ENCODE data around the gene CPN2. TPM values are rescaled to one million over a fixed set of nuclear protein-coding genes. Genes with fewer than 3 reads are reported as not detected.

The CPN2 gene
- total RNA-seq, 2 experiments from 2014 or later = not detected

- H3K79me2 ChIP-seq (ENCODE audit: insufficient read depth, low read depth, low read length) = no peaks in the 10 kb centered on the region
- H3K4me3 ChIP-seq (ENCODE audit: low read depth, low read length, poor library complexity, severe bottlenecking) = no peak overlapping the region
- ChIA-PET POLR2A (interaction anchor here (0.5 to 0.6 kb wide), 2 partner anchors 96 to 240 kb away, joined by 3 read pairs; no protein-coding TSS in a partner anchor), CTCF (ENCODE audit: unreplicated experiment) (no interaction called here)
- no peaks in the 10 kb centered on the region for H4K20me1 ChIP-seq (ENCODE audit: insufficient read depth, low read length)
- no peak for DNase-seq (ENCODE audit: low spot score)
- TF ChIP-seq EZH2phosphoT487 (IDR thresholded peaks at IDR 0.05; ENCODE audit: borderline replicate concordance, low read depth, low read length) (no peak), CTCF (conservative IDR thresholded peaks at IDR 0.05; ENCODE audit: low read length) (no peak)
- no peak overlapping the region for H2AFZ ChIP-seq (ENCODE audit: low read length)
- H3K9me3 ChIP-seq (ENCODE audit: low read length) = no peaks in the 10 kb centered on the region
- H3K9me2 ChIP-seq (ENCODE audit: insufficient read depth, low read length) = no peaks in the 10 kb centered on the region
- no peak overlapping the region for H3K27ac ChIP-seq (ENCODE audit: low read depth, low read length, poor library complexity, severe bottlenecking)
- BruUV-seq (replicated peaks) = no TSS peak
- peaks cover 9% of the 10 kb centered on the region for H3K4me1 ChIP-seq (ENCODE audit: insufficient read depth, low read length, poor library complexity, severe bottlenecking)
- intact Hi-C loops (cut with micrococcal nuclease; ENCODE audit: unreplicated experiment) = no loop called here
- no peak overlapping the region for H3K4me2 ChIP-seq (ENCODE audit: low read length)
- no peaks in the 10 kb centered on the region for H3K36me3 ChIP-seq (ENCODE audit: insufficient read depth, low read length)
Observed at GRCh38 chr3:194397757-194398312, 46.7 kb upstream of the CPN2 start.

- H3K4me3 ChIP-seq (ENCODE audit: low read depth, low read length, poor library complexity, severe bottlenecking) = no peak overlapping the region
- no peaks in the 10 kb centered on the region for H3K79me2 ChIP-seq (ENCODE audit: insufficient read depth, low read depth, low read length)
- H3K9me3 ChIP-seq (ENCODE audit: low read length) = no peaks in the 10 kb centered on the region
- intact Hi-C loops (cut with micrococcal nuclease; ENCODE audit: unreplicated experiment) = no loop called here
- H3K4me2 ChIP-seq (ENCODE audit: low read length) = no peak overlapping the region
- ChIA-PET POLR2A (no interaction called here), CTCF (ENCODE audit: unreplicated experiment) (interaction anchor here (0.6 kb wide), 1 partner anchor 61 kb away, joined by 3 read pairs; no protein-coding TSS in a partner anchor)
- BruUV-seq (replicated peaks) = no TSS peak
- H4K20me1 ChIP-seq (ENCODE audit: insufficient read depth, low read length) = no peaks in the 10 kb centered on the region
- no peak for DNase-seq (ENCODE audit: low spot score)
- H3K9me2 ChIP-seq (ENCODE audit: insufficient read depth, low read length) = no peaks in the 10 kb centered on the region
- H3K27ac ChIP-seq (ENCODE audit: low read depth, low read length, poor library complexity, severe bottlenecking) = no peak overlapping the region
- peaks cover 9% of the 10 kb centered on the region for H3K4me1 ChIP-seq (ENCODE audit: insufficient read depth, low read length, poor library complexity, severe bottlenecking)
- H2AFZ ChIP-seq (ENCODE audit: low read length) = no peak overlapping the region
- H3K36me3 ChIP-seq (ENCODE audit: insufficient read depth, low read length) = no peaks in the 10 kb centered on the region
- TF ChIP-seq CTCF (conservative IDR thresholded peaks at IDR 0.05; ENCODE audit: low read length) = no peak
- no peak for TF ChIP-seq EZH2phosphoT487 (IDR thresholded peaks at IDR 0.05; ENCODE audit: borderline replicate concordance, low read depth, low read length)
Observed at GRCh38 chr3:194396859-194397756, 46.0 kb upstream of the CPN2 start.

- POLR2A ChIA-PET = interaction anchor here (0.6 kb wide), 1 partner anchor 41 kb away, joined by 5 read pairs; no protein-coding TSS in a partner anchor
Observed at GRCh38 chr3:194396539-194396858, 45.4 kb upstream of the CPN2 start.

More at GRCh38 chr3:194396539-194396858, 45.4 kb upstream of the CPN2 start:
- no peak for DNase-seq (ENCODE audit: low spot score)
- intact Hi-C loops (cut with micrococcal nuclease; ENCODE audit: unreplicated experiment) = no loop called here
- Histone ChIP-seq H3K4me3 (ENCODE audit: low read depth, low read length, poor library complexity, severe bottlenecking) (no peak overlapping the region), H3K4me2 (ENCODE audit: low read length) (no peak overlapping the region), H3K79me2 (ENCODE audit: insufficient read depth, low read depth, low read length) (no peaks in the 10 kb centered on the region), H3K9me2 (ENCODE audit: insufficient read depth, low read length) (no peaks in the 10 kb centered on the region), H2AFZ (ENCODE audit: low read length) (no peak overlapping the region), H3K36me3 (ENCODE audit: insufficient read depth, low read length) (no peaks in the 10 kb centered on the region), H3K9me3 (ENCODE audit: low read length) (0 out of 2 replicates have a peak, but pooled peaks cover 1% of the 10 kb centered on the region), H3K27ac (ENCODE audit: low read depth, low read length, poor library complexity, severe bottlenecking) (no peak overlapping the region), H4K20me1 (ENCODE audit: insufficient read depth, low read length) (no peaks in the 10 kb centered on the region), H3K4me1 (ENCODE audit: insufficient read depth, low read length, poor library complexity, severe bottlenecking) (peaks cover 9% of the 10 kb centered on the region)
- no TSS peak for BruUV-seq (replicated peaks)
- CTCF ChIA-PET (ENCODE audit: unreplicated experiment) = no interaction called here
- TF ChIP-seq CTCF (conservative IDR thresholded peaks at IDR 0.05; ENCODE audit: low read length) = no peak

Data from OCI-LY7 (cell line).